Activated CD4-positive, alpha-beta T cell treated with anti-CD3 and anti-CD28 coated beads, Interleukin-2, amount 50 U/mL, for 24 hours (primary cell): ENCODE data around the gene RHOXF1.
"Not testable (repeated sequence)": the region's sequence is repeated elsewhere in the genome, so short reads cannot be mapped to it uniquely, and the experiment has no call there.

Source experiments
- DNase-seq, 2 donors: peaks; one replicate each; pipeline ENCODE4 v3.0.0-alpha.2; 2020; ENCODE audit warnings: low read depth in 1 of 2, low spot score in 1 of 2

Gene RHOXF1, protein sequence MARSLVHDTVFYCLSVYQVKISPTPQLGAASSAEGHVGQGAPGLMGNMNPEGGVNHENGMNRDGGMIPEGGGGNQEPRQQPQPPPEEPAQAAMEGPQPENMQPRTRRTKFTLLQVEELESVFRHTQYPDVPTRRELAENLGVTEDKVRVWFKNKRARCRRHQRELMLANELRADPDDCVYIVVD

DNA sequence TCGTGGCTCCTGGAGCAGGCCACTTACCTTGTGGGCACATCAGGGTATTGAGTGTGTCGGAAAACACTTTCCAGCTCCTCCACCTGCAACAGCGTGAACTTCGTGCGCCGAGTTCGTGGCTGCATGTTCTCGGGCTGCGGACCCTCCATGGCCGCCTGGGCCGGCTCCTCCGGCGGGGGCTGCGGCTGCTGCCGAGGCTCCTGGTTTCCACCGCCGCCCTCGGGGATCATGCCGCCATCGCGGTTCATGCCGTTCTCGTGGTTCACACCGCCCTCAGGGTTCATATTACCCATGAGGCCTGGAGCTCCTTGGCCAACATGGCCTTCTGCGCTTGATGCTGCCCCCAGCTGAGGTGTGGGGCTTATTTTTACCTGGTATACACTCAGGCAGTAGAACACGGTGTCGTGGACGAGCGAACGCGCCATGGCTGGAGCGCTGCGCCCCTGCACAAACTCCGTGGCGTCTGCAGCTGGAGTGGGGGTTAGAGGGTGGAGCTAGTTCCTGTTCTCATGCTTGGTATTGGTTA, at the start of gene RHOXF1:
RHOXF1 (minus strand) TSS at position 476 of the 526 bp plus-strand sequence; CDS start at position 425, 51 bp downstream.
- DNase-seq, result no peak

DNA sequence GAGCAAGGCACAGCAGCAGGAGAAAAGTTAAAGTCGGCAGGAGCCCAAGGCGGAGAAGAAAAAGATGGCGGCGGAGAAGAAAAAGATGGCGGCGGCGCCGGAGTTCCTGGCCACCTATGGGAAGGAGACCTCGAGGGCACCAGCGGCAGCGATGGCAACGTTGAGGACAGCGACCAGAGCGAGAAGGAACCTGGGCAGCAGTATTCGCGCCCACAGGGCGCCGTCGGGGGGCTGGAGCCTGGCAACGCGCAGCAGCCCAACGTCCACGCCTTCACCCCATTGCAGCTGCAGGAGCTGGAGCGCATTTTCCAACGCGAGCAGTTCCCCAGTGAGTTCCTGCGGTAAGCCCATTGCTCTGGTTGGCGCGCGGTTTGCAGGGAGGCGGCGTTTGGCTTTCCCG, 43.4 kb upstream of the RHOXF1 start:
- DNase-seq, result not testable (repeated sequence)

DNA sequence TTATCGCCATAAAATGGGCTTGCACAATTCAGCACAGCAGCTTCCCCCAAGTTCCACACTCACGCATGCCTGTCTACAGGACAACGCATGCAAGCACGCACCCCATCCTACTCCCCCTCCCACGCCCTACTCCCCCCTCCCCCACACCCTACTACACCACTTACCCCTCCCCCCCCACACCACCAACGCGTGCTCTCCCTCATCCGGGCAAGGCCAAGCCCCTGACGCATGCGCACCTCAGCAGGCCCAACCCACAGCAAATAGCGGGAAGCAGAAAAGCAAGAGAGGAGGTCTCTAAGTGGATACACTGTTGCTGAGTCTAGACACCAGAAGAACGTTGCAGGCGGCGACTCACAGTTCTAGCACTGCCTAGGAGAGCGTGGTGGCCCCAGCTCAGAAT, 42.6 kb upstream of the RHOXF1 start, which contains the start of gene RHOXF2:
RHOXF2 (plus strand) TSS at position 301 of the 400 bp plus-strand sequence. CDS start 138 bp downstream, outside the sequence.
- DNase-seq, result not testable (repeated sequence)

DNA sequence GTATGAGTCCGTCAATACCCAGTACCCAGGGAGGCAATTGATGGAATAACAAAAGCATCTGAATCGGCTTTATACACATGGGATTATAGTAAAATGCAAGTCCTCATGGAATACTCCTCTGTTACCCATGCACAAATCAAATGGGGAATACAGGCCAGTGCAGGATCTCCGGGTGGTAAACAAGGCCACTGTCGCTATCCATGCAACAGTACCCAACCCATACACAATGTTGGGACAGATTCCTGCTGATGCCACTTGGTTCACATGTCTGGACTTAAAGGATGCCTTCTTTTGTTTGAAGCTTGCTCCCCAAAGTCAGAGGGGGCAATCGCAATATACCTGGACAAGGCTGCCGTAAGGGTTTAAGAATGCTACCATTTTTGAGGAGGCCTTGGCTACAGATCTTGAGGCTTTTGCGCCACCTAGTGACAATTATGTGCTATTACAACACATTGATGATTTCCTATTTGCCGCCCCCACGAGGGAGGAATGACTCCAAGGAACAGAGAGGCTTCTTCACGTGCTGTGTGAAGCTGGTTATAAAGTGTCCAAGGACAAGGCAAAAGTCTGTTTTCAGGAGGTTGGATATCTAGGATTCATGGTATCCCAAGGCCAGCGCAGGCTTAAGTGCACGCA, 34.5 kb upstream of the RHOXF1 start:
- not testable (repeated sequence) for DNase-seq

DNA sequence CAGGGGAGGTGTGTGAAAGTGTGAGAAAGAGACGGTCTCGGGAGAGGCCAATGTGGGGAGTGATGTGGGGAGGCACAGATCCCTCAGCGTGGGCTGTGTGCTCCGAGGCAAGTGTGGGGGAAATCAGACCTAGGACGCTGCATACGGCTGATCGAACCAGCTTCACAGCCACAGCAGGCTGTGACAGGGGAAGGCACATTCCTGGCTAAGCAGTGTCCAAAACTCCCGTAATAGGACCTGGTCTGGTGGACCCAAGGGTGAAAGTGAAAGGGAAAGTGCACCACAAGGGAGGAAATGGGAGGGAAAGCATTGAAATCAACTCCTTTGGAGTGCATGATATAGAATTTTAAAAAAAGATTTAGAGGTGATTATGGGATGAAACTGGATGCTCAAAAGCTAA, 31.8 kb upstream of the RHOXF1 start:
- DNase-seq, result no peak

DNA sequence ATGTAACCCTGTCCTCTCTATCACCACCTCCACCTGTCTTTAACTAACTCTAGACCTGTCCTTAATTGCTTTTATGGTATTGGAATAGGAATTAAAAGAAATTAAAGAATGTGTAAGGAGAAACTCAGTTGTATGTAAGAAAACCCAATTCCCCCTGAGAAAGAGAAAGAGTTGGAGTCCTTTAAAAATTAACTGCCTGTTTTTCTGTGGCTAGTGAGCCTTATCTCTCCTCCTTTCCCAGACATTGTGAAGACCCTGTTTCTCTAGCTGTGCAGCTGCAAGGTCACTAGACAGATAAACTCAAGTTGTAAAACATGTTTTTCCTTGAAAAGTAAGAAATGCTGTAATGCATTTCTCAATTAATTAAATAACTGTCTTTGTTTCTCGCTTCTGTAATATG, 30.6 kb upstream of the RHOXF1 start:
- DNase-seq, result not testable (repeated sequence)

DNA sequence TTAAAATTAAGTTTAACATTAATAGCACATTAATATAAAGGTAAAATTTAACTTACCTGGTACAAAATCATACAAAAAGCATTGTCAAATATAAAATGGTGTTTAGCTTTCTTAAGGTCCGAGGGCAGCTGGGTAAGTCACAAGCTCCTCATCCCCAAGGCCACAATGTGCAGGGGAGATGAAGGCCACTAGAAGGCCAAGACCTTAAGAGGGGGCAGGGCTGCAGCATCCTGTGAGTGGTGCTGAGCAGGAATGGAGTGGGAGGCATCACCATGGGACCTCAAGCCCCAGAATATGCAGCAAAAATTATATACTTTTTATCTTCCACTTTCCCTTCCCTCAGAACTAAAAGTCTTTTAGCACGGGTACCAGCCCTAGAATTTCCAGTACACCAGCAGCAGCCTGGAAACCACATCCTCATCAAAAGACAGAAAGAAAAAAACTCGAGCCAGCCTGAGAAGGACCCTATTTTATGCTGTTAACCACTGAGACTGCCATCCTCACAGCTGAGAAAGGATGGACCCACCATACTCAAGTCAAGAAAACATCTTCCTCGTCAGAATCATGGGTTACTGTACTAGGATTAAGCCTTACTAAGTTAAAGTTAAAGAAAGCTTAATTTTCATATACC, 29.7 kb upstream of the RHOXF1 start:
- DNase-seq, result no peak

DNA sequence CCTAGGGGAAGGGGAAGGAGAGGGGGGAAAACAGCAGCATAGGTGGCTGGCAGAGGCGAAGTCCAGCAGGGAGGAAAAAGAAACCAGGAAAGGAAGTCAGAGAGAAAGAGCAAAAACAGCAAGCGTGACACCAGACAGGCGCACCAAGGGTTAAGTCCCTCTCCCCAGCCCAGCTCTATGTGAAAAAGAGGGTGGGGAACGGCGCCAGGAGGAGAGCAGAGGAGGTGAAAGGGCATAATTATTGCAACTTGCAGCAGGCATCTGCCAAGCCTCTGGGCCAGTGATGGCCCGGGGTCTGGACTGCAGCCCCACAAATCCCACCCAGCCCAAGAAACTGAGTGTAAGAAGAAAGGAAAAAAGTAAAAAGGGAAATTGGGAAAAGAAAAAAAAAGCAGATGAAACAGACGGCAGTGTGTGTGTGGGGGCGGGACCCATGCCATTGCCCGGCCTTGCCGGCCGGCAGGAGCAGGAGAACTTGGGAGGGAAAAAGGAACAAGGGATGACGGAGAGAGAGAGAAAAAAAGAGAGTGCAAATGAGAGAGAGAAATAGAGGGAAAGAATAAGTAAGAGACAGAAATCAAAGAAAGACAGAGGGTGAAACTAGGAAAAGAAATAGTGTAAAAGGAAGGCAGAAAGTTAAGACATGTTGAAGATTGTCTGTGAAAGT, 28.6 kb upstream of the RHOXF1 start:
- no peak for DNase-seq

DNA sequence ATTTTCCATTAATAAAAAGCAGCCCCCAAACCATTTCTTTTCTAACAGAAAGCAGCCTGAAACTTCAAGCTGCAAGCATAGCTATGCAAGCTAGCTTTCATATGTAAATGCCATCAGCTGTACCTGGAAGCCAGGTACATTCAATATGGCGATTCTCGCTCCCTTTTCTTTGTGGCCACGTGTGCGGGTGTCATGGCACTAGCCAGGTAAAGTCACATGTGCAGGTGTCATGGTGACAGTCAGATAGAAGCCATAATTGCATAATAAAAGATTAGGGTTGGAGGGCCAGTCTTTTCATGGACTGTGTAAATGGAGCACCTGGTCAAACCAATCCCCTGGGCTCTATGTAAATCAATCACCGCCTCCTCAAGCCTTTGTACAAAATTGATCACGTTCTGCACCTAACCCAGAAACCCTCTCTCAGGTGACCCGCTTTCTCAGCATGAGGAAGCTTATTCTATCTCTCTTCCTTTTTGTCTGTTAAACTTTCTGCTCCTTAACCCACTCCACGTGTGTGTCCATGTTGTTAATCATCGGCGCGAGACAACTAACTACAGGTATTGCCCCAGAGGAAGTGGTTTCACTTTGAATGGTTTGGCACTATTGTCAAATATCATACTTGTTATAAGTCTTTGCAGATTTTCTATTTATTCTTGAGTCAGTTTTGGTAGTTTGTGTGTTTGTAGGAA, 24.7 kb upstream of the RHOXF1 start:
- no peak for DNase-seq

DNA sequence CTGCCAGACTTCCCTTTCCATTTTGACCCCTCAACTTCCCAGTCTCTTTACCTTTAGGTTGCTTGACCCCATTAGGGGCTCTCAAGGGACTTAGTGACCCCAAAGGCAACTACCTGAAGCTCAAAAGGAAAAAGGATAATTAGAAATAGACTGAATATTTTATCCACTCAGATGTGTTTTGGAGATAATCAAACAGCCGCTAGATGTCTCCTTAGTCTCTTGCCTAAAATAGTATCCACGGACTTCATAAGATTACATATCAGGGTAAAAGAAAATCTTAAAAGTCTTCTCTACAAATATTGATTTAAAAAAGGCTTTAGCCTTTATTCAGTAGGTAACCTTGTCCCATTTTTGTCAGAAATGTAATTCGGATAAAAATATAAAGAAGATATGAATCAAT, 21.7 kb upstream of the RHOXF1 start:
- no peak for DNase-seq

DNA sequence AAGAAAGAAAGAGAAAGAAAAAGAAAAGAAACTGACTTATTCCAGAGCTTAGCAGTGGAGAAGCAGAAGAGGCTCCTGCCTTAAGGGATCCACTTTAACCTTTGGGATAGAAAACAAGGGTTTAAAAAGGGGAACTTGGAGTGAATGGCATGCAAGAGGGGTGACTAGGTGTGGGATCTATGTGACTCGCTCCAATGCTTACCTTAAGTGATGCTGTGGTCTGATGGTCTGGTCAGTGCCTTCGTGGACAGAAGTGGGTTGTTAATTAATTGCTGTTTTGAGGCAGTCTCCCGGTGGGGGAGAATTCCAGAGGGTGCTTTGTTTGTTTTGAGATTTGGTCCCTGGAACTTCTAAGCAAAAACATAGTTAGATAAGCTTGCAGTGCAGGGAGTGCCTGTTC, 21.1 kb upstream of the RHOXF1 start:
- DNase-seq, result no peak

DNA sequence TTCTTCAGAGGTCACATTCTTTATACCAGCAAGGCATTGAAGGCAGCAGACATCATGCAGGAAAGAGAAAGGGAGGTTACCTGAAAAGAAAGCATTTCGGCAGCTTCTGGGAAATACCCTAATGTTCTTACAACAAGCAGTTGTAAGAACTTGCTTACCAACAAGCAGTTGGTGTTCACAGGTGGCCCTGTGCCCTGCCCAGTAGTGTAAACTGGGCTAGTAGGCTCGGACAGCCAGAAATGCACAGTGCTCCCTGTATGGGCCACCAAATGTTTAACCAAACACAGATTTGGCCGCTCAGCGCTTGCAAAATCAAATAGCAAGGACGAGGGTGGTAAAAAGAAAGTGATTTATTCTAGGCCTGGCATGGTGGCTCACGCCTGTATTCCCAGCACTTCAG, 20.4 kb upstream of the RHOXF1 start:
- DNase-seq, result no peak

DNA sequence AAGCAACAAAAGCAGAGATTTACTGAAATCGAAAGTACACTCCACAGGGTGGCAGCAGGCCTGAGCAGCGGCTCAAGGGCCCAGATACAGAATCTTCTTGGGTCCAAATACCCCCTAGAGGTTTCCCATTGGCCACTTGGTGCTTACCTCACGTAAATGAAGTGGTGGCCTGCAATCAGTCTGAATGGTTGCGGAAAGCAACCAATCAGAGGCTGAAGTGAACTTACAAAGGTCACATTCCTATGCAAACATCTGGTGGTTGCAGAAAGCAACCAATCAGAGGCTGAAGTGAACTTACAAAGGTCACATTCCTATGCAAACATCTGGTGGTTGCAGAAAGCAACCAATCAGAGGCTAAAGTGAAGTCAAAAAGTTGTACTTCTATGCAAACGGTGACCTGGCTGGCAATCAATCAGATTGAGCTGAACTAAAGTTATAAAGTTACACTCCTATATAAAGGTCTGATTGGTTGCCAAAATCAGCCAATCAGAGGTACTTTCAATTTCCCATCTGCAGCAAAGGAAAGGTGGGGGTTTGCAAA, 12.7 kb upstream of the RHOXF1 start:
- DNase-seq, result not testable (repeated sequence)

DNA sequence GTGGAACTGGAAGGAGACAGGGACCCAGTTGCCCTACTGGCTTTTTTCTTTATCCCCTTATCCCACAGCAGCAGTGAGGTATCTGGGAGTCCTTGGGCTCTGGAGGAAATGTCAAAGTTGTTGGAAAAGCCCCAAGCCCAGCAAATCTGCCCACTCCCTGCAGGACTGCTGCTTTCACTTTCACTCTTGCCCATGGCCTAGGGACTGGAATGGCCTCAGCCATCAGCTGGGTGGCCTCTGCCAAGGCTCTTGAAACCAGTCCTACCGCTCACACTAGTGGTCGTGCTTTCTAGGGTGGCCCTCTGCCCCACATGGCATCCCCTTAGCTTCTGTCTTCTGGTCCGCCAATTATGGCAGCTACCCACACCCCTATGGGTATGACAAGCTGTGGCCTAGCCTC, 9.7 kb upstream of the RHOXF1 start:
- no peak for DNase-seq

DNA sequence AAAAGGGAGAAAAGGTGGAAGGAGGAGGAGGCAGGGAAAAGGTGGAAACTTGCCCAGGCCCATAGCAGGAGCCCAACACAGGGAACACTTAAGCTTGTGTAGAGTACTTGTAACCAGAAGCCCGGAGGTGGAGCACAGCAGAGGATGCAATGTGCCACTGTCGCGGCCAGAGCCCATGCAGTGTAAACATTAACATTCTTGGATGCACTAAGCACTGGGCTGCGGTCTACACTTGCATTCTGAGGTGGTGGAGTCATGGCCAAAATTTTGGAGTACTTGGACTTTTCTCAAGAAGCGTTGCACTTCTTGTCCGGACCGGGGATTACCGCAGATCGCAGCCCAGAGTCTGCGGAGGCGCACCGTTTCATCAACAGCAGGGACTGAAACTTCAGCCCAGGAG, 4.5 kb upstream of the RHOXF1 start:
- no peak for DNase-seq

DNA sequence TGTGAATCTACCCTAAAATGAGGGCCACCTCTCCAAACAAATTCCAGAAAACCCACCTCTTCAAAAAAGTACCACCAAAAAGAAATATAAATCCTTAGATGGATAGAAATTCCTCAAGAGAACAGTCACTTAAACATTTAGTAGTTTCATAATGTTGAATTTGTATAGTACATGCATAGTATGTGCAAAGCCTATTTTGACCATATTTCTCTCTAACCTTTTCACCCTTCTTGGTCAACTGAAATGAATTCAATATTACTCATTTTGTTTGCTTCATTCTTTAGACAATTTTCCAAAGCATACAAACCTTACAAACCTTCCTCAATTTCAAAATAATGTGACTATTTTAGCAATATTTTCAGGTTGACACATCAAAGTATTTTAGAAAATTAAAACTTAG, 4.1 kb downstream of the RHOXF1 start:
- DNase-seq, result no peak

DNA sequence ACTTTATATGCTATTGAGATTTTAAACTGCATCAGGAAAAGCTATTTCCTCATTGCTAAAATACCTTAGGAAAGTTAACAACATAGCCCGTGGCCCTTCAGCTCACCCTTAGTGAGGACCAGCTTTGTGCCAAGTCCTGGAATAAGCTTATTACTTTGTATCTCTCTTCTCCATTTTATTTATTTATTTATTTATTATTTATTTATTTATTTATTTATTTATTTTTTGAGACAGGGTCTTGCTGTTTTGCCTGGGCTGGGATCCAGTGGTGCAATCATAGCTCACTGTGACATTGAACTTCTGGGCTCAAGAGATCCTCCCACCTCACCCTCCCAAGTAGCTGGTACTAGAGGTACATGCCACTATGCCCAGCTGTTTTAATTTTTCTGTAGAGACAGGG, 6.3 kb downstream of the RHOXF1 start:
- DNase-seq, result no peak

DNA sequence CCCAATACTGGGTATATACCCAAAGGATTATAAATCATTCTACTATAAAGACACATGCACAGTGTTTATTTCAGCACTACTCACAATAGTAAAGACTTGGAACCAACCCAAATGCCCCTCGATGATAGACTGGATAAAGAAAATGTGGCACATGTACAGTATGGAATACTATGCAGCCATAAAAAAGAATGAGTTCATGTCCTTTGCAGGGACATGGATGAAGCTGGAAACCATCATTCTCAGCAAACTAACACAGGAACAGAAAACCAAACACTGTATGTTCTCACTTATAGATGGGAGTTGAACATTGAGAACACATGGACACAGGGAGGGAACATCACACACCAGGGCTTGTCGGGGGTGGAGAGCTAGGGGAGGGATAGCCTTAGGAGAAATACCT, 11.0 kb downstream of the RHOXF1 start:
- not testable (repeated sequence) for DNase-seq

DNA sequence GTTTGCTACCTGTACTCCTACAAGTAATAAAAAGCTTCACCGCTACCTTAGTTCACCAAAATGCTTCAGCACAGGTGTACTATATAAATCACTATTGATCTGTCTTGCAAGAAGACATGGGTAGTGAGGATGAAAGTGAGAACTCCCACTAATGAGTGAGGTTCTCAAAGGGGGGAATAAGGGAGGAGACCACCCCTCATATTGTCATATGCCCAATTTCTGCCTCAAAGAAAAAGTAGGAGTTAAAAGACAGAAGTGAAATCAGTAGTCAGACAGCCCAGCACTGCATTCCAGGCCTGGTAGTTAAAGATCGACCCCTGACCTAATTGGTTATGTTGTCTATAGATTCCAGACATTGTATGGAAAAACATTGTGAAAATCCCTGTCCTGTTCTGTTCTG, 14.7 kb downstream of the RHOXF1 start:
- DNase-seq, result not testable (repeated sequence)

DNA sequence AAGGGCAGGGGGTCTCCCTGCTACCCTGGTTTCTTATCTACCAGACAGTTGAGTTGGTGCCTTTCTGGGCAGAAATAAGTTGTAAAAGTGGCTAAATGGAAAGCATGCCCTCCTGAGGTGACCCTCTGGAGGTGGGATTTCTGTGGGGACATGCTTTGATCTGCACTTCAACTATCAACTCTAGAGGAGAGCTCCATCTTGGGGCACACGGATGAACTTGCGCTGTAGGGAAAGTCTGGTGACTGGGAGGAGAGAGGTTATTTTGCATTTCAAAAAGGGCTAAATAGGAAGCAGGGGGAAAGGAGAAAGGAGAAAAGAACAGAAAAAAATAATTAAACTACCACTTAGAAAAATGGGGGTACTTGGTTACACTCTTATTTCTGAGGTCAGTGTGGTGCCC, 25.5 kb downstream of the RHOXF1 start:
- DNase-seq, result no peak
